ENCODE data around the gene PDE1A. TPM values are rescaled to one million over a fixed set of nuclear protein-coding genes. Genes with fewer than 3 reads are reported as not detected.

Gene PDE1A
- total and polyA plus RNA-seq, 12 donors: 4.0 to 17.4 (median 5.8) TPM

- no peaks in the 10 kb centered on the region for H3K9me3 ChIP-seq (replicated peaks in 1 of 3)
- WGBS, 4 donors: 74 to 93% (median 88%) methylated on average over 1 of the region's 1 CpG
- no peaks in the 10 kb centered on the region for H3K27me3 ChIP-seq
- no peak for DNase-seq
- intact Hi-C loops (cut with DNase I): no loop called here
- H3K36me3 ChIP-seq (replicated peaks in 1 of 2): no peaks in the 10 kb centered on the region
- H3K4me3 ChIP-seq: no peak overlapping the region
- no peak overlapping the region for H3K27ac ChIP-seq
- TF ChIP-seq CTCF (IDR thresholded peaks at IDR 0.05) (no peak), POLR2A (IDR thresholded peaks at IDR 0.05) (no peak)
- H3K4me1 ChIP-seq (replicated peaks in 1 of 2): no peaks in the 10 kb centered on the region
Observed at GRCh38 chr2:182436252-182436651, 9.4 kb upstream of the PDE1A start.

GRCh38 chr2:182435754-182436153, 8.9 kb upstream of the PDE1A start:
- intact Hi-C loops (cut with DNase I): no loop called here
- no peak overlapping the region for H3K4me3 ChIP-seq
- H3K36me3 ChIP-seq (replicated peaks in 1 of 2): no peaks in the 10 kb centered on the region
- no peaks in the 10 kb centered on the region for H3K27me3 ChIP-seq
- H3K4me1 ChIP-seq (replicated peaks in 1 of 2): no peaks in the 10 kb centered on the region
- H3K27ac ChIP-seq: no peak overlapping the region
- TF ChIP-seq CTCF (IDR thresholded peaks at IDR 0.05) (no peak), POLR2A (IDR thresholded peaks at IDR 0.05) (no peak)
- no peaks in the 10 kb centered on the region for H3K9me3 ChIP-seq (replicated peaks in 1 of 3)
- DNase-seq: no peak
- 82 to 93% (median 89%) methylated on average over 1 of the region's 1 CpG for WGBS, 4 donors

GRCh38 chr2:182432051-182432450, 5.2 kb upstream of the PDE1A start:
- no peaks in the 10 kb centered on the region for H3K9me3 ChIP-seq (replicated peaks in 1 of 3)
- H3K27ac ChIP-seq: no peak overlapping the region
- no peaks in the 10 kb centered on the region for H3K36me3 ChIP-seq (replicated peaks in 1 of 2)
- no peaks in the 10 kb centered on the region for H3K4me1 ChIP-seq (replicated peaks in 1 of 2)
- intact Hi-C loops (cut with DNase I): no loop called here
- DNase-seq: no peak
- H3K4me3 ChIP-seq: no peak overlapping the region
- TF ChIP-seq CTCF (IDR thresholded peaks at IDR 0.05) (no peak), POLR2A (IDR thresholded peaks at IDR 0.05) (no peak)
- 91 to 100% (median 93%) methylated on average over 1 of the region's 1 CpG for WGBS, 4 donors
- no peaks in the 10 kb centered on the region for H3K27me3 ChIP-seq

GRCh38 chr2:182428476-182428875, 1.6 kb upstream of the PDE1A start:
- Histone ChIP-seq H3K4me3 (no peak overlapping the region), H3K9me3 (replicated peaks in 1 of 3) (no peaks in the 10 kb centered on the region), H3K27ac (no peak overlapping the region), H3K27me3 (no peaks in the 10 kb centered on the region), H3K4me1 (replicated peaks in 1 of 2) (no peaks in the 10 kb centered on the region), H3K36me3 (replicated peaks in 1 of 2) (no peaks in the 10 kb centered on the region)
- 76 to 89% (median 87%) methylated on average over 1 of the region's 1 CpG for WGBS, 4 donors
- DNase-seq: no peak
- TF ChIP-seq CTCF (IDR thresholded peaks at IDR 0.05) (no peak), POLR2A (IDR thresholded peaks at IDR 0.05) (no peak)
- intact Hi-C loops (cut with DNase I): no loop called here

Measured in adrenal gland (tissue), 12 donors.